Gastroesophageal sphincter (tissue), 3 donors: ENCODE measurements around the gene PCDHA3.
"Not testable (repeated sequence)": the region's sequence is repeated elsewhere in the genome, so short reads cannot be mapped to it uniquely, and the experiment has no call there.

Experiments used
- EP300 ChIP-seq: sonication (generic); formaldehyde crosslinking; IDR thresholded peaks from one replicate; pipeline ENCODE4 v1.6.1; 2017; ENCODE audit warnings: antibody characterized with exemption, mild to moderate bottlenecking
- POLR2A ChIP-seq, 2 donors: fragments of 450-650 bp; IDR thresholded peaks; one replicate each; pipeline ENCODE4 v1.6.1; 2017; ENCODE audit warnings: antibody characterized with exemption in 2 of 2, mild to moderate bottlenecking in 2 of 2, moderate library complexity in 1 of 2
- TF ChIP-seq, protein P1 (sequence below), 4 experiments: fragments of 200-600 bp in 2 of 4; fragments of 450-650 bp in 2 of 4; sonication (generic) in 1 of 4; IDR thresholded peaks; one replicate each; pipeline ENCODE4 v1.5.1; 2017 to 2019; ENCODE audit warnings: antibody characterized with exemption in 4 of 4, mild to moderate bottlenecking in 2 of 4, moderate library complexity in 2 of 4

DNA sequence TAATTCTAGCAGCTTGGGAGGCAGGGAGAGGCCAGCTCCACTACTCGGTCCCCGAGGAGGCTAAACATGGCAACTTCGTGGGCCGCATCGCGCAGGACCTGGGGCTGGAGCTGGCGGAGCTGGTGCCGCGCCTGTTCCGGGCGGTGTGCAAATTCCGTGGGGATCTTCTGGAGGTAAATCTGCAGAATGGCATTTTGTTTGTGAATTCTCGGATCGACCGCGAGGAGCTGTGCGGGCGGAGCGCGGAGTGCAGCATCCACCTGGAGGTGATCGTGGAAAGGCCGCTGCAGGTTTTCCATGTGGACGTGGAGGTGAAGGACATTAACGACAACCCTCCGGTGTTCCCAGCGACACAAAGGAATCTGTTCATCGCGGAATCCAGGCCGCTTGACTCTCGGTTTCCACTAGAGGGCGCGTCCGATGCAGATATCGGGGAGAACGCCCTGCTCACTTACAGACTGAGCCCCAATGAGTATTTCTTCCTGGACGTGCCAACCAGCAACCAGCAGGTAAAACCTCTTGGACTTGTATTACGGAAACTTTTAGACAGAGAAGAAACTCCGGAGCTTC lies 33.7 kb downstream of the PCDHA3 start:
- TF ChIP-seq POLR2A (IDR thresholded peaks at IDR 0.05); EP300: not testable (repeated sequence)
- TF ChIP-seq, protein P1, sequence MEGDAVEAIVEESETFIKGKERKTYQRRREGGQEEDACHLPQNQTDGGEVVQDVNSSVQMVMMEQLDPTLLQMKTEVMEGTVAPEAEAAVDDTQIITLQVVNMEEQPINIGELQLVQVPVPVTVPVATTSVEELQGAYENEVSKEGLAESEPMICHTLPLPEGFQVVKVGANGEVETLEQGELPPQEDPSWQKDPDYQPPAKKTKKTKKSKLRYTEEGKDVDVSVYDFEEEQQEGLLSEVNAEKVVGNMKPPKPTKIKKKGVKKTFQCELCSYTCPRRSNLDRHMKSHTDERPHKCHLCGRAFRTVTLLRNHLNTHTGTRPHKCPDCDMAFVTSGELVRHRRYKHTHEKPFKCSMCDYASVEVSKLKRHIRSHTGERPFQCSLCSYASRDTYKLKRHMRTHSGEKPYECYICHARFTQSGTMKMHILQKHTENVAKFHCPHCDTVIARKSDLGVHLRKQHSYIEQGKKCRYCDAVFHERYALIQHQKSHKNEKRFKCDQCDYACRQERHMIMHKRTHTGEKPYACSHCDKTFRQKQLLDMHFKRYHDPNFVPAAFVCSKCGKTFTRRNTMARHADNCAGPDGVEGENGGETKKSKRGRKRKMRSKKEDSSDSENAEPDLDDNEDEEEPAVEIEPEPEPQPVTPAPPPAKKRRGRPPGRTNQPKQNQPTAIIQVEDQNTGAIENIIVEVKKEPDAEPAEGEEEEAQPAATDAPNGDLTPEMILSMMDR (IDR thresholded peaks at IDR 0.05): not testable (repeated sequence)
